Tibial nerve (tissue), 4 donors: ENCODE measurements around the gene ITIH5. TPM values are rescaled to one million over a fixed set of nuclear protein-coding genes. Genes with fewer than 3 reads are reported as not detected.

Experiments
- DNase-seq, 2 donors: peaks; one replicate each; pipeline ENCODE4 v3.0.0-alpha.2; 2019; ENCODE audit warnings: low spot score in 2 of 2
- H3K27ac ChIP-seq, 4 donors: fragments of 200-600 bp; sonication (generic) in 3 of 4; one replicate each; pipeline ENCODE4 v1.5.1; 2017 to 2019; ENCODE audit warnings: mild to moderate bottlenecking in 1 of 4
- H3K27me3 ChIP-seq, 2 donors: fragments of 200-600 bp; sonication (generic) in 1 of 2; one replicate each; pipeline versions ENCODE4 v1.5.1 to v1.6.0; 2017 to 2019
- H3K36me3 ChIP-seq, 3 donors: fragments of 200-600 bp; sonication (generic); one replicate each; pipeline ENCODE4 v1.5.1; 2018 to 2019
- H3K4me1 ChIP-seq, 4 donors: fragments of 200-600 bp; sonication (generic) in 3 of 4; one replicate each; pipeline ENCODE4 v1.5.1; 2017 to 2019
- H3K4me3 ChIP-seq, 4 donors: fragments of 200-600 bp; sonication (generic) in 3 of 4; one replicate each; pipeline ENCODE4 v1.5.1; 2017 to 2019; ENCODE audit warnings: mild to moderate bottlenecking in 1 of 4, moderate library complexity in 1 of 4
- H3K9me3 ChIP-seq, 4 donors: fragments of 200-600 bp; sonication (generic) in 3 of 4; one replicate each; pipeline ENCODE4 v1.5.1; 2017 to 2019
- EP300 ChIP-seq, 2 donors: sonication (generic); formaldehyde crosslinking; IDR thresholded peaks; one replicate each; pipeline ENCODE4 v1.6.1; 2017; ENCODE audit warnings: antibody characterized with exemption in 2 of 2, mild to moderate bottlenecking in 1 of 2
- POLR2A ChIP-seq, 2 donors: fragments of 450-650 bp; IDR thresholded peaks; one replicate each; pipeline ENCODE4 v1.6.1; 2017; ENCODE audit warnings: antibody characterized with exemption in 2 of 2, mild to moderate bottlenecking in 2 of 2, moderate library complexity in 2 of 2
- WGBS, 2 donors: methylation state at CpG; one replicate each; pipeline ENCODE4 v1.1.5; 2018; 5-methylcytosine and 5-hydroxymethylcytosine counted together
- total RNA-seq, 4 donors: library from RNA; depleted of rRNA; stranded (reverse); fragments of >200 nt; gene quantifications; one replicate each; pipeline ENCODE4 v1.1.0, GENCODE V29; 2016
- TF ChIP-seq, protein P1 (sequence below), 5 experiments: fragments of 200-600 bp in 3 of 5; fragments of 450-650 bp in 2 of 5; sonication (generic) in 3 of 5; IDR thresholded peaks; one replicate each; pipeline ENCODE4 v1.5.1; 2016 to 2019; ENCODE audit warnings: antibody characterized with exemption in 5 of 5, mild to moderate bottlenecking in 3 of 5, moderate library complexity in 2 of 5

ITIH5 gene
- total RNA-seq, 4 donors from 2014 or later: 20.7 to 86.4 (median 26.9) TPM

DNA sequence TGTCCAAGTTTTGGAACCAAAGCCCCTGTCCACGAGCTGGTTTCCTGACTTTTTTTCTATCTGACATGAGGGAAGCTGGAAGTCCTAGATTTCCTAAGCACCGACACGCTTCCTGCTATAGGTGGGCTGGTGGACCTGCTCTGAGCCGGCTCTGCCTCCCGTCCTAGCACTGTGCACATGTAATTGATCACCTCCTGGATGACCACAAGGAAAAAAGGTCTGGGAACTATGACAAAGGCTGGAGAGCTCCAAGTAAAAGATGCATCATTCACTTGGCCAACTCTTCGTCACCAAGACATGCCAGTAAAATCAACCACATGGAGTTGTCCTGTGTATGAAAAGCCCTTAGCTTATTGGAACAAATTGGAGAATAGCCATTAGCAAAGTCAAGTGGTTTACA is 104.8 kb downstream of the ITIH5 start:
- Histone ChIP-seq H3K27ac (peak overlapping the region in 1 of 4 donors; percentile 29), H3K4me1 (peaks cover 0 to 38% (median 8%) of the 10 kb centered on the region in 4 donors), H3K4me3 (no peak overlapping the region), H3K36me3 (no peaks in the 10 kb centered on the region), H3K9me3 (no peaks in the 10 kb centered on the region), H3K27me3 (no peaks in the 10 kb centered on the region)
- TF ChIP-seq EP300 (IDR thresholded peaks at IDR 0.05): no peak
- TF ChIP-seq, protein P1, sequence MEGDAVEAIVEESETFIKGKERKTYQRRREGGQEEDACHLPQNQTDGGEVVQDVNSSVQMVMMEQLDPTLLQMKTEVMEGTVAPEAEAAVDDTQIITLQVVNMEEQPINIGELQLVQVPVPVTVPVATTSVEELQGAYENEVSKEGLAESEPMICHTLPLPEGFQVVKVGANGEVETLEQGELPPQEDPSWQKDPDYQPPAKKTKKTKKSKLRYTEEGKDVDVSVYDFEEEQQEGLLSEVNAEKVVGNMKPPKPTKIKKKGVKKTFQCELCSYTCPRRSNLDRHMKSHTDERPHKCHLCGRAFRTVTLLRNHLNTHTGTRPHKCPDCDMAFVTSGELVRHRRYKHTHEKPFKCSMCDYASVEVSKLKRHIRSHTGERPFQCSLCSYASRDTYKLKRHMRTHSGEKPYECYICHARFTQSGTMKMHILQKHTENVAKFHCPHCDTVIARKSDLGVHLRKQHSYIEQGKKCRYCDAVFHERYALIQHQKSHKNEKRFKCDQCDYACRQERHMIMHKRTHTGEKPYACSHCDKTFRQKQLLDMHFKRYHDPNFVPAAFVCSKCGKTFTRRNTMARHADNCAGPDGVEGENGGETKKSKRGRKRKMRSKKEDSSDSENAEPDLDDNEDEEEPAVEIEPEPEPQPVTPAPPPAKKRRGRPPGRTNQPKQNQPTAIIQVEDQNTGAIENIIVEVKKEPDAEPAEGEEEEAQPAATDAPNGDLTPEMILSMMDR (IDR thresholded peaks at IDR 0.05): no peak
- no peak for TF ChIP-seq POLR2A (IDR thresholded peaks at IDR 0.05)
- WGBS, 2 donors: 66 to 67% methylated on average over 6 of the region's 6 CpGs
- no peak for DNase-seq

- H3K9me3 ChIP-seq: no peaks in the 10 kb centered on the region
- peak overlapping the region in 2 of 4 donors; percentile 29 to 37 for H3K27ac ChIP-seq
- H3K36me3 ChIP-seq: no peaks in the 10 kb centered on the region
- 29 to 31% methylated on average over 19 of the region's 19 CpGs for WGBS, 2 donors
- peak; percentile 51 to 60 for DNase-seq
- TF ChIP-seq, protein P1 (IDR thresholded peaks at IDR 0.05): no peak
- no peak for TF ChIP-seq POLR2A (IDR thresholded peaks at IDR 0.05)
- TF ChIP-seq EP300 (IDR thresholded peaks at IDR 0.05): no peak
- peaks cover 0 to 38% (median 8%) of the 10 kb centered on the region in 4 donors for H3K4me1 ChIP-seq
- no peaks in the 10 kb centered on the region for H3K27me3 ChIP-seq
- no peak overlapping the region for H3K4me3 ChIP-seq
Measured at GRCh38 chr10:7561216-7561893, 105.4 kb downstream of the ITIH5 start.

DNA sequence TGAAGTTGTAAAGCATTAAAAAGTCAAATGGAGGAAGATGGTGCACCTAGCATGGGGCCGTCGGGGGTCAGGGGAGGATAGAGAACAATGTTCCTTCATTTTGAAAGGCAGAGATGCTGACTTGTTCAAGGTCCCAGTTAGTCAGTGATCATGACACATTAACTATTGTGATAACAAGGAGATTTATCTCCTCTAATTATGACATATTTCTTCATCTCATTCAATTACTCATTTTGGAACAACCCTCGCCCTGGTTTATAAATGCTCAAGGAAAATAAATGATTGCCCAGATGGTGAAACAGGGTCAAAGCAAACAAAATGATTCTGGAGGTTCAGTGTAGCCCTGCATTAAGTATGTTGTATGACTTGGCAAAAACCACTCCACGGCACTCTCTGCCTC is 106.2 kb downstream of the ITIH5 start:
- Histone ChIP-seq H3K4me1 (peaks cover 0 to 40% (median 8%) of the 10 kb centered on the region in 4 donors), H3K4me3 (no peak overlapping the region), H3K36me3 (no peaks in the 10 kb centered on the region), H3K27ac (no peak overlapping the region), H3K27me3 (no peaks in the 10 kb centered on the region), H3K9me3 (no peaks in the 10 kb centered on the region)
- no peak for TF ChIP-seq EP300 (IDR thresholded peaks at IDR 0.05)
- DNase-seq: no peak
- WGBS, 2 donors: 54 to 57% methylated on average over 4 of the region's 4 CpGs

DNA sequence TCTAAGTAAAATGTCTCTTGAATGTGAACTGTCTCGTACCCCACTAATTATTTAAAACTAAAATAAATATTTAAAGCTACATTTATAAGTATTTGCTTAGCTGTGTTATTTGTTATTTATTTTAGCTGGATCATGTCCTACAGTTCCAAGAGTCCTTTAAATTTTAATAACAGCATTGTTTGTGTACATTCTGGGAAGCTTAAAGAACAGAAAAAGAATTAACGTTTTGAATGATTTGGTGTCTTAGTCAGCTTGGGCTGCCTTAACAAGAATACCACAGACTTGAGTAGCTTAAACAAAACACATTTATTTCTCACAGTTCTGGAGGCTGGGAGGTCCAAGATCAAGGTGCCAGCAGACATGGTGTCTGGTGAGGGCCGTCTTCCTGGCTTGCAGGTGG is 107.4 kb downstream of the ITIH5 start:
- Histone ChIP-seq H3K27me3 (no peaks in the 10 kb centered on the region), H3K9me3 (no peaks in the 10 kb centered on the region), H3K4me1 (peaks cover 0 to 41% (median 8%) of the 10 kb centered on the region in 4 donors), H3K27ac (no peak overlapping the region), H3K4me3 (no peak overlapping the region), H3K36me3 (no peaks in the 10 kb centered on the region)
- no peak for DNase-seq
- no peak for TF ChIP-seq EP300 (IDR thresholded peaks at IDR 0.05)
- TF ChIP-seq, protein P1 (IDR thresholded peaks at IDR 0.05): no peak
- no peak for TF ChIP-seq POLR2A (IDR thresholded peaks at IDR 0.05)
- WGBS, 2 donors: 38 to 59% methylated on average over 3 of the region's 3 CpGs

GRCh38 chr10:7558036-7558435 is 108.7 kb downstream of the ITIH5 start:
- Histone ChIP-seq H3K9me3 (no peaks in the 10 kb centered on the region), H3K27me3 (no peaks in the 10 kb centered on the region), H3K27ac (no peak overlapping the region), H3K4me1 (peaks cover 0 to 34% (median 7%) of the 10 kb centered on the region in 4 donors), H3K4me3 (no peak overlapping the region), H3K36me3 (no peaks in the 10 kb centered on the region)
- 86 to 96% methylated on average over 3 of the region's 3 CpGs for WGBS, 2 donors
- no peak for DNase-seq
- no peak for TF ChIP-seq POLR2A (IDR thresholded peaks at IDR 0.05)
- no peak for TF ChIP-seq EP300 (IDR thresholded peaks at IDR 0.05)
- TF ChIP-seq, protein P1 (IDR thresholded peaks at IDR 0.05): no peak
